DOHH2 (cell line): ENCODE measurements around the gene RALGAPA2.

Experiments
- H3F3A ChIP-seq: fragments of 200-600 bp; sonication (generic), shearing (Covaris generic); 2 replicates; pipeline ENCODE4 v1.6.0; 2016; ENCODE audit warnings: antibody characterized with exemption, mild to moderate bottlenecking; ENCODE audit not compliant: control insufficient read depth, insufficient read depth
- H3K27ac ChIP-seq: fragments of 200-600 bp; sonication (generic); 2 replicates; pipeline ENCODE4 v1.5.1; 2014; ENCODE audit warnings: low read depth, mild to moderate bottlenecking, low read length, moderate library complexity
- H3K27me3 ChIP-seq: fragments of 200-600 bp; sonication (generic); 2 replicates; pipeline ENCODE4 v1.6.1; 2014; ENCODE audit warnings: mild to moderate bottlenecking, low read length, mixed read lengths; ENCODE audit not compliant: control insufficient read depth
- H3K36me3 ChIP-seq: fragments of 200-600 bp; sonication (generic); 2 replicates; pipeline ENCODE4 v1.6.1; 2014; ENCODE audit warnings: mild to moderate bottlenecking, low read length, moderate library complexity, mixed read lengths; ENCODE audit not compliant: control insufficient read depth
- H3K4me1 ChIP-seq: fragments of 200-600 bp; sonication (generic); 2 replicates; pipeline ENCODE4 v1.6.1; 2014; ENCODE audit warnings: mild to moderate bottlenecking, low read length, mixed read lengths; ENCODE audit not compliant: control insufficient read depth
- H3K4me2 ChIP-seq: fragments of 200-600 bp; sonication (generic); 2 replicates; pipeline ENCODE4 v1.6.0; 2014; ENCODE audit warnings: mild to moderate bottlenecking, low read length, moderate library complexity
- H3K4me3 ChIP-seq: fragments of 200-600 bp; sonication (generic); 2 replicates; pipeline ENCODE4 v1.5.1; 2014; ENCODE audit warnings: mild to moderate bottlenecking, low read length, mixed read lengths
- H3K79me2 ChIP-seq: fragments of 200-600 bp; sonication (generic); 2 replicates; pipeline ENCODE4 v1.6.1; 2014; ENCODE audit warnings: mild to moderate bottlenecking, low read length, mixed read lengths; ENCODE audit not compliant: control insufficient read depth
- H3K9me2 ChIP-seq: fragments of 200-600 bp; sonication (generic); replicated peaks from 2 replicates; pipeline ENCODE4 v1.6.1; 2014; ENCODE audit warnings: mild to moderate bottlenecking, low read length, mixed read lengths; ENCODE audit not compliant: control insufficient read depth
- H3K9me3 ChIP-seq: fragments of 200-600 bp; sonication (generic); 2 replicates; pipeline ENCODE4 v1.6.1; 2014; ENCODE audit warnings: antibody characterized with exemption, low read length, mixed read lengths; ENCODE audit not compliant: control insufficient read depth, insufficient read depth
- H4K20me1 ChIP-seq: fragments of 200-600 bp; sonication (generic); 2 replicates; pipeline ENCODE4 v1.6.0; 2014; ENCODE audit warnings: low read depth, mild to moderate bottlenecking, antibody characterized with exemption, low read length, moderate library complexity; ENCODE audit not compliant: control insufficient read depth, insufficient read depth
- CTCF ChIP-seq: fragments of 200-600 bp; sonication (generic); IDR thresholded peaks from one replicate; pipeline ENCODE4 v1.5.1; 2014; ENCODE audit warnings: antibody characterized with exemption, mild to moderate bottlenecking, low read depth, low read length; ENCODE audit not compliant: poor library complexity, severe bottlenecking
- EZH2phosphoT487 ChIP-seq: fragments of 200-600 bp; sonication (generic); IDR thresholded peaks from 2 replicates; pipeline ENCODE4 v1.6.1; 2017; ENCODE audit warnings: borderline replicate concordance, mild to moderate bottlenecking, antibody characterized with exemption, low read length, moderate library complexity, mixed read lengths

The RALGAPA2 gene

GRCh38 chr20:20395903-20396568 is 316.4 kb downstream of the RALGAPA2 start:
- H3K4me1 ChIP-seq = no peaks in the 10 kb centered on the region
- no peak overlapping the region for H3K4me2 ChIP-seq
- no peaks in the 10 kb centered on the region for H4K20me1 ChIP-seq
- H3K27me3 ChIP-seq = no peaks in the 10 kb centered on the region
- H3K27ac ChIP-seq = no peak overlapping the region
- no peaks in the 10 kb centered on the region for H3F3A ChIP-seq
- no peak for TF ChIP-seq EZH2phosphoT487
- TF ChIP-seq CTCF = no peak
- no peaks in the 10 kb centered on the region for H3K9me3 ChIP-seq
- no peaks in the 10 kb centered on the region for H3K9me2 ChIP-seq
- H3K36me3 ChIP-seq = no peaks in the 10 kb centered on the region
- no peaks in the 10 kb centered on the region for H3K79me2 ChIP-seq
- H3K4me3 ChIP-seq = no peak overlapping the region

GRCh38 chr20:20395087-20395486 is 317.4 kb downstream of the RALGAPA2 start:
- Histone ChIP-seq H3K4me1 (no peaks in the 10 kb centered on the region), H3K9me3 (no peaks in the 10 kb centered on the region), H3K4me2 (no peak overlapping the region)

GRCh38 chr20:20393207-20394120 is 319.0 kb downstream of the RALGAPA2 start:
- Histone ChIP-seq H3K4me2 (no peak overlapping the region), H3K4me1 (no peaks in the 10 kb centered on the region), H3K27me3 (no peaks in the 10 kb centered on the region), H3K4me3 (no peak overlapping the region), H3K27ac (no peak overlapping the region), H4K20me1 (no peaks in the 10 kb centered on the region), H3K9me2 (no peaks in the 10 kb centered on the region), H3K36me3 (no peaks in the 10 kb centered on the region), H3F3A (no peaks in the 10 kb centered on the region), H3K9me3 (no peaks in the 10 kb centered on the region), H3K79me2 (no peaks in the 10 kb centered on the region)
- TF ChIP-seq CTCF (no peak), EZH2phosphoT487 (no peak)

More at GRCh38 chr20:20395087-20395486, 317.4 kb downstream of the RALGAPA2 start:
- no peaks in the 10 kb centered on the region for H3K36me3 ChIP-seq
- no peaks in the 10 kb centered on the region for H3F3A ChIP-seq
- no peaks in the 10 kb centered on the region for H3K79me2 ChIP-seq
- H3K27me3 ChIP-seq = no peaks in the 10 kb centered on the region
- TF ChIP-seq CTCF (no peak), EZH2phosphoT487 (no peak)
- no peak overlapping the region for H3K4me3 ChIP-seq
- H3K27ac ChIP-seq = no peak overlapping the region
- H3K9me2 ChIP-seq = no peaks in the 10 kb centered on the region
- no peaks in the 10 kb centered on the region for H4K20me1 ChIP-seq
